Stimulated activated naive CD8-positive, alpha-beta T cell treated with anti-CD3 and anti-CD28 coated beads, Interleukin-15, amount 100 ng/mL, for 72 hours (primary cell): ENCODE results near the gene CD2.

Experiments used
- ATAC-seq: fragments of 150-1000 bp; cut with Tn5 transposase; 2 replicates; pipeline ENCODE4 v1.10.0; 2021; ENCODE audit warnings: mild to moderate bottlenecking, moderate library complexity
- DNase-seq, 2 donors: peaks; one replicate each; pipeline ENCODE4 v3.0.0; 2021 to 2022
- H3K27ac Mint-ChIP-seq, 2 donors: one replicate each; pipeline ENCODE4 v1.8.0; 2022; ENCODE audit warnings: mild to moderate bottlenecking in 2 of 2, mixed read lengths in 2 of 2, moderate library complexity in 2 of 2
- H3K27me3 Mint-ChIP-seq: one replicate; pipeline ENCODE4 v1.8.0; 2022; ENCODE audit warnings: mixed read lengths
- H3K4me1 Mint-ChIP-seq: one replicate; pipeline ENCODE4 v1.8.0; 2022; ENCODE audit warnings: mild to moderate bottlenecking, mixed read lengths
- H3K4me3 Mint-ChIP-seq, 2 donors: one replicate each; pipeline ENCODE4 v1.8.0; 2022; ENCODE audit warnings: mild to moderate bottlenecking in 2 of 2, mixed read lengths in 2 of 2, moderate library complexity in 1 of 2
- H3K9me3 Mint-ChIP-seq, 2 donors: one replicate each; pipeline ENCODE4 v1.8.0; 2022; ENCODE audit warnings: mixed read lengths in 2 of 2

The CD2 gene

GRCh38 chr1:116772648-116773045 is 18.4 kb downstream of the CD2 start:
- DNase-seq (no peak), ATAC-seq (peak; percentile 21)
- Mint-ChIP-seq H3K4me1 (peaks cover 75% of the 10 kb centered on the region), H3K4me3 (peak overlapping the region; percentile 36 to 62), H3K9me3 (peaks cover 0 to 11% of the 10 kb centered on the region in 2 donors), H3K27me3 (no peaks in the 10 kb centered on the region), H3K27ac (peak overlapping the region; percentile 97 to 98)

- Mint-ChIP-seq H3K9me3 (peaks cover 0 to 11% of the 10 kb centered on the region in 2 donors), H3K4me3 (peak overlapping the region; percentile 37 to 53), H3K27me3 (no peaks in the 10 kb centered on the region), H3K27ac (peak overlapping the region in 1 of 2 donors; percentile 30), H3K4me1 (peaks cover 63% of the 10 kb centered on the region)
- no peak for DNase-seq
- ATAC-seq: no peak
Observed at GRCh38 chr1:116775116-116775752, 21.0 kb downstream of the CD2 start.

GRCh38 chr1:116777831-116778830 is 23.9 kb downstream of the CD2 start:
- ATAC-seq: peak; percentile 69
- peaks cover 0 to 10% of the 10 kb centered on the region in 2 donors for H3K9me3 Mint-ChIP-seq
- H3K4me1 Mint-ChIP-seq: peaks cover 34% of the 10 kb centered on the region
- peak overlapping the region; percentile 57 to 95 for H3K27ac Mint-ChIP-seq
- DNase-seq: no peak
- H3K27me3 Mint-ChIP-seq: no peaks in the 10 kb centered on the region
- peak overlapping the region; percentile 24 to 35 for H3K4me3 Mint-ChIP-seq

GRCh38 chr1:116781034-116781433 is 26.8 kb downstream of the CD2 start:
- ATAC-seq: no peak

GRCh38 chr1:116785006-116785405 is 30.8 kb downstream of the CD2 start:
- DNase-seq (no peak), ATAC-seq (no peak)
- Mint-ChIP-seq H3K9me3 (peaks cover 17 to 32% of the 10 kb centered on the region in 2 donors), H3K4me3 (no peak overlapping the region), H3K4me1 (peaks cover 30% of the 10 kb centered on the region), H3K27ac (no peak overlapping the region), H3K27me3 (no peaks in the 10 kb centered on the region)

More at GRCh38 chr1:116781034-116781433, 26.8 kb downstream of the CD2 start:
- Mint-ChIP-seq H3K27ac (no peak overlapping the region), H3K9me3 (peaks cover 5 to 10% of the 10 kb centered on the region in 2 donors), H3K27me3 (no peaks in the 10 kb centered on the region), H3K4me3 (no peak overlapping the region), H3K4me1 (peaks cover 39% of the 10 kb centered on the region)
- no peak for DNase-seq

GRCh38 chr1:116786049-116786448 is 31.8 kb downstream of the CD2 start:
- DNase-seq: no peak
- H3K27ac Mint-ChIP-seq: no peak overlapping the region
- ATAC-seq: no peak
- H3K27me3 Mint-ChIP-seq: no peaks in the 10 kb centered on the region
- H3K4me1 Mint-ChIP-seq: peaks cover 38% of the 10 kb centered on the region
- peaks cover 15 to 39% of the 10 kb centered on the region in 2 donors for H3K9me3 Mint-ChIP-seq
- H3K4me3 Mint-ChIP-seq: no peak overlapping the region

GRCh38 chr1:116791727-116792126 is 37.5 kb downstream of the CD2 start:
- no peak for DNase-seq
- ATAC-seq: peak; percentile 60
- Mint-ChIP-seq H3K27ac (peak overlapping the region in 1 of 2 donors; percentile 89), H3K27me3 (no peaks in the 10 kb centered on the region), H3K4me3 (no peak overlapping the region), H3K4me1 (peaks cover 58% of the 10 kb centered on the region), H3K9me3 (peaks cover 7 to 27% of the 10 kb centered on the region in 2 donors)

GRCh38 chr1:116793357-116793935 is 39.2 kb downstream of the CD2 start:
- Mint-ChIP-seq H3K27ac (no peak overlapping the region), H3K4me1 (peaks cover 62% of the 10 kb centered on the region), H3K4me3 (no peak overlapping the region), H3K27me3 (no peaks in the 10 kb centered on the region), H3K9me3 (peaks cover 7 to 17% of the 10 kb centered on the region in 2 donors)
- ATAC-seq (peak; percentile 40), DNase-seq (no peak)

- Mint-ChIP-seq H3K9me3 (peaks cover 7 to 17% of the 10 kb centered on the region in 2 donors), H3K4me1 (peaks cover 63% of the 10 kb centered on the region), H3K27me3 (no peaks in the 10 kb centered on the region), H3K4me3 (no peak overlapping the region), H3K27ac (peak overlapping the region in 1 of 2 donors; percentile 42)
- no peak for DNase-seq
- no peak for ATAC-seq
Observed at GRCh38 chr1:116794371-116794770, 40.1 kb downstream of the CD2 start.

- peaks cover 64% of the 10 kb centered on the region for H3K4me1 Mint-ChIP-seq
- ATAC-seq: peak; percentile 41
- DNase-seq: no peak
Observed at GRCh38 chr1:116794804-116795481, 40.7 kb downstream of the CD2 start.

GRCh38 chr1:116795482-116795829 is 41.2 kb downstream of the CD2 start:
- H3K27me3 Mint-ChIP-seq: no peaks in the 10 kb centered on the region
- ATAC-seq: no peak
- H3K9me3 Mint-ChIP-seq: peaks cover 0 to 9% of the 10 kb centered on the region in 2 donors
- H3K4me1 Mint-ChIP-seq: peaks cover 64% of the 10 kb centered on the region
- no peak overlapping the region for H3K27ac Mint-ChIP-seq
- no peak for DNase-seq
- H3K4me3 Mint-ChIP-seq: no peak overlapping the region

More at GRCh38 chr1:116794804-116795481, 40.7 kb downstream of the CD2 start:
- Mint-ChIP-seq H3K27me3 (no peaks in the 10 kb centered on the region), H3K27ac (peak overlapping the region in 1 of 2 donors; percentile 42), H3K9me3 (peaks cover 4 to 14% of the 10 kb centered on the region in 2 donors), H3K4me3 (no peak overlapping the region)

GRCh38 chr1:116804736-116805135 is 50.5 kb downstream of the CD2 start:
- Mint-ChIP-seq H3K4me3 (peak overlapping the region; percentile 86 to 89), H3K27me3 (no peaks in the 10 kb centered on the region), H3K4me1 (peaks cover 72% of the 10 kb centered on the region), H3K27ac (peak overlapping the region; percentile 93 to 96), H3K9me3 (no peaks in the 10 kb centered on the region)
- DNase-seq (peak in 1 of 2 donors; percentile 49), ATAC-seq (peak; percentile 49)

- no peaks in the 10 kb centered on the region for H3K27me3 Mint-ChIP-seq
- no peak for DNase-seq
- no peaks in the 10 kb centered on the region for H3K9me3 Mint-ChIP-seq
- H3K4me1 Mint-ChIP-seq: peaks cover 72% of the 10 kb centered on the region
- H3K4me3 Mint-ChIP-seq: peak overlapping the region; percentile 86 to 89
- no peak for ATAC-seq
- H3K27ac Mint-ChIP-seq: peak overlapping the region; percentile 93 to 96
Observed at GRCh38 chr1:116805398-116805797, 51.2 kb downstream of the CD2 start.

- peaks cover 70% of the 10 kb centered on the region for H3K4me1 Mint-ChIP-seq
- H3K9me3 Mint-ChIP-seq: no peaks in the 10 kb centered on the region
- ATAC-seq: peak; percentile 89
- DNase-seq: peak; percentile 76 to 91
- H3K4me3 Mint-ChIP-seq: peak overlapping the region; percentile 86 to 89
- no peaks in the 10 kb centered on the region for H3K27me3 Mint-ChIP-seq
- H3K27ac Mint-ChIP-seq: peak overlapping the region; percentile 93 to 96
Observed at GRCh38 chr1:116806245-116806644, 52.0 kb downstream of the CD2 start.

- peaks cover 3% of the 10 kb centered on the region in 2 donors for H3K9me3 Mint-ChIP-seq
- peak overlapping the region; percentile 93 to 96 for H3K27ac Mint-ChIP-seq
- peaks cover 72% of the 10 kb centered on the region for H3K4me1 Mint-ChIP-seq
- no peak for ATAC-seq
- no peak for DNase-seq
- peak overlapping the region; percentile 86 to 89 for H3K4me3 Mint-ChIP-seq
- H3K27me3 Mint-ChIP-seq: no peaks in the 10 kb centered on the region
Observed at GRCh38 chr1:116806671-116807070, 52.4 kb downstream of the CD2 start.
